ENCODE measurements around the gene SERP2.

SERP2 gene

GRCh38 chr13:44411841-44412240 lies 38.2 kb downstream of the SERP2 start:
- no peak for DNase-seq (ENCODE audit: low read depth)

GRCh38 chr13:44412346-44412935 lies 38.8 kb downstream of the SERP2 start:
- no peak for DNase-seq (ENCODE audit: low read depth)

- no peak for DNase-seq (ENCODE audit: low read depth)
Observed at GRCh38 chr13:44413095-44413494, 39.5 kb downstream of the SERP2 start.

- DNase-seq (ENCODE audit: low read depth): no peak
Observed at GRCh38 chr13:44414716-44415115, 41.1 kb downstream of the SERP2 start.

GRCh38 chr13:44415815-44416214 lies 42.2 kb downstream of the SERP2 start:
- no peak for DNase-seq (ENCODE audit: low read depth)

GRCh38 chr13:44416301-44416700 lies 42.7 kb downstream of the SERP2 start:
- no peak for DNase-seq (ENCODE audit: low read depth)

- DNase-seq (ENCODE audit: low read depth): no peak
Observed at GRCh38 chr13:44416744-44417143, 43.1 kb downstream of the SERP2 start.

- DNase-seq (ENCODE audit: low read depth): no peak
Observed at GRCh38 chr13:44417446-44417845, 43.8 kb downstream of the SERP2 start.

- no peak for DNase-seq (ENCODE audit: low read depth)
Observed at GRCh38 chr13:44417876-44418275, 44.3 kb downstream of the SERP2 start.

GRCh38 chr13:44420376-44421220 lies 47.0 kb downstream of the SERP2 start:
- DNase-seq (ENCODE audit: low read depth): no peak

- no peak for DNase-seq (ENCODE audit: low read depth)
Observed at GRCh38 chr13:44421853-44422525, 48.4 kb downstream of the SERP2 start.

GRCh38 chr13:44422755-44423643 lies 49.4 kb downstream of the SERP2 start:
- no peak for DNase-seq (ENCODE audit: low read depth)

- no peak for DNase-seq (ENCODE audit: low read depth)
Observed at GRCh38 chr13:44423824-44424223, 50.2 kb downstream of the SERP2 start.

- no peak for DNase-seq (ENCODE audit: low read depth)
Observed at GRCh38 chr13:44425041-44425814, 51.6 kb downstream of the SERP2 start.

GRCh38 chr13:44425815-44426078 lies 52.1 kb downstream of the SERP2 start:
- DNase-seq (ENCODE audit: low read depth): no peak

GRCh38 chr13:44426461-44426860 lies 52.8 kb downstream of the SERP2 start:
- no peak for DNase-seq (ENCODE audit: low read depth)

- DNase-seq (ENCODE audit: low read depth): no peak
Observed at GRCh38 chr13:44429311-44429710, 55.7 kb downstream of the SERP2 start.

GRCh38 chr13:44431150-44431549 lies 57.5 kb downstream of the SERP2 start:
- DNase-seq (ENCODE audit: low read depth): no peak

- DNase-seq (ENCODE audit: low read depth): no peak
Observed at GRCh38 chr13:44432650-44433049, 59.0 kb downstream of the SERP2 start.

GRCh38 chr13:44433863-44434765 lies 60.5 kb downstream of the SERP2 start:
- no peak for DNase-seq (ENCODE audit: low read depth)

Data from T follicular helper cell (primary cell).